Naive B cell (primary cell): ENCODE data around the gene LAGE3. TPM values are rescaled to one million over a fixed set of nuclear protein-coding genes. Genes with fewer than 3 reads are reported as not detected.
"Not testable (repeated sequence)": the region's sequence is repeated elsewhere in the genome, so short reads cannot be mapped to it uniquely, and the experiment has no call there.

Experiments
- ATAC-seq, 2 donors: fragments of 150-1000 bp; cut with Tn5 transposase; 2 replicates each; pipeline ENCODE4 v1.10.0; 2021; ENCODE audit warnings: low read depth in 2 of 2, mild to moderate bottlenecking in 2 of 2, moderate library complexity in 2 of 2
- DNase-seq: peaks from one replicate; pipeline ENCODE4 v3.0.0; 2022
- H3K27ac Mint-ChIP-seq, 6 donors: one replicate each; pipeline ENCODE4 v1.8.0; 2020 to 2022; ENCODE audit warnings: mild to moderate bottlenecking in 6 of 6, mixed read lengths in 6 of 6, moderate library complexity in 5 of 6, inconsistent platforms in 2 of 6
- H3K27me3 Mint-ChIP-seq, 3 donors: one replicate each; pipeline ENCODE4 v1.8.0; 2021 to 2022; ENCODE audit warnings: mixed read lengths in 3 of 3, mild to moderate bottlenecking in 1 of 3
- H3K36me3 Mint-ChIP-seq, 2 donors: one replicate each; pipeline ENCODE4 v1.8.0; 2020 to 2022; ENCODE audit warnings: mixed read lengths in 2 of 2, inconsistent platforms in 1 of 2, mild to moderate bottlenecking in 1 of 2
- H3K4me1 Mint-ChIP-seq, 3 donors: one replicate each; pipeline ENCODE4 v1.8.0; 2020 to 2022; ENCODE audit warnings: mixed read lengths in 3 of 3, inconsistent platforms in 1 of 3, mild to moderate bottlenecking in 1 of 3, moderate library complexity in 1 of 3
- H3K4me3 Mint-ChIP-seq, 8 donors: one replicate each; pipeline ENCODE4 v1.8.0; 2020 to 2022; ENCODE audit warnings: mild to moderate bottlenecking in 8 of 8, mixed read lengths in 8 of 8, moderate library complexity in 8 of 8, inconsistent platforms in 2 of 8
- H3K9me3 Mint-ChIP-seq, 7 donors: one replicate each; pipeline ENCODE4 v1.8.0; 2020 to 2022; ENCODE audit warnings: mixed read lengths in 7 of 7, mild to moderate bottlenecking in 5 of 7, inconsistent platforms in 2 of 7, moderate library complexity in 1 of 7
- polyA plus RNA-seq, 6 donors: library from polyadenylated mRNA; unstranded; fragments of 300-500 nt; fragmentation: Illumina TruSeq; gene quantifications; one replicate each; pipeline ENCODE4 v1.2.3, GENCODE V29; 2021; ENCODE audit warnings: low read depth in 6 of 6

Gene LAGE3
- polyA plus RNA-seq, 6 donors from 2014 or later: 36.4 to 47.6 (median 40.9) TPM

DNA sequence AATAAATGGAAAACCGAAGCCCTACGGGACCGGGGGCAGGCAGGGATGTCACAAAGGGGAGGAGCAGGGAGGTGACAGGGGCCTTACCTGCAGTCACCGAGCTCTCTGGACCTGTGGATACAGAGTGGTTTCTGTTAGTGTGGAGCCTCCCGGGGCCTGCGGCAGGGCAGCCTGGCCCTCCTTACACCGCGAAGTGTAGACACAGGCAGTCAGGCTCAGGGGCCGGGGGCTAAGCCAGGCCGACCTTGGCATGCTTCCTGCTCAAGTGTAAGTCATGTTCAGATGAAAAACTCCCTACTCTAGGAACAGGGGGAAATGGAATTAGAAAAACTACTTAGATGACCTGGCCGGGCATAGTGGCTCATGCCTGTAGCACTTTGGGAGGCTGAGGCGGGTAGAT lies 32.7 kb upstream of the LAGE3 start:
- no peaks in the 10 kb centered on the region for H3K27me3 Mint-ChIP-seq
- peaks cover 15 to 28% (median 20%) of the 10 kb centered on the region in 3 donors for H3K4me1 Mint-ChIP-seq
- no peak for DNase-seq
- H3K36me3 Mint-ChIP-seq: peaks cover 11 to 16% of the 10 kb centered on the region in 2 donors
- no peak overlapping the region for H3K4me3 Mint-ChIP-seq
- no peak for ATAC-seq
- peaks cover 0 to 8% (median 2%) of the 10 kb centered on the region in 7 donors for H3K9me3 Mint-ChIP-seq
- H3K27ac Mint-ChIP-seq: peak overlapping the region in 4 of 6 donors; percentile 0 to 92 (median 72)

DNA sequence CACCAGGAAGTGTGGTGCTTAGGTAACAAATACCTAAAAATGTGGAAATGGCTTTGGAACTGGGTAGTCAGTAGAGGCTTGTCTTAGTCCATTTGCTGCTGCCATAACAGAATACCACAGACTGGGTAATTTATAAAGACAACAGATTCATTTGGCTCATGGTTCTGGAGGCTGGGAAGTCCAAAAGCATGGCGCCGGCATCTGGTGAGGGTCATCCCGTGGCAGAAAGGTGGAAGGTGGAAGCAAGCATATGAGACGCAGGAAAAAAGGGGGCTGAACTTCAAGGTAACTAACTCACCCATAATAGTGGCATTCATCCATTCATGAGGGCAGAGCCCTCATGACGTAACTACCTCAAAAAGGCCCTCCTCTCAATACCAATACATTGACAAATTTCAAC lies 30.4 kb upstream of the LAGE3 start:
- peaks cover 11 to 16% of the 10 kb centered on the region in 2 donors for H3K36me3 Mint-ChIP-seq
- H3K9me3 Mint-ChIP-seq: peaks cover 0 to 8% (median 2%) of the 10 kb centered on the region in 7 donors
- peaks cover 8 to 17% (median 10%) of the 10 kb centered on the region in 3 donors for H3K4me1 Mint-ChIP-seq
- no peak for DNase-seq
- H3K27me3 Mint-ChIP-seq: no peaks in the 10 kb centered on the region
- ATAC-seq: no peak
- no peak overlapping the region for H3K4me3 Mint-ChIP-seq
- no peak overlapping the region for H3K27ac Mint-ChIP-seq

DNA sequence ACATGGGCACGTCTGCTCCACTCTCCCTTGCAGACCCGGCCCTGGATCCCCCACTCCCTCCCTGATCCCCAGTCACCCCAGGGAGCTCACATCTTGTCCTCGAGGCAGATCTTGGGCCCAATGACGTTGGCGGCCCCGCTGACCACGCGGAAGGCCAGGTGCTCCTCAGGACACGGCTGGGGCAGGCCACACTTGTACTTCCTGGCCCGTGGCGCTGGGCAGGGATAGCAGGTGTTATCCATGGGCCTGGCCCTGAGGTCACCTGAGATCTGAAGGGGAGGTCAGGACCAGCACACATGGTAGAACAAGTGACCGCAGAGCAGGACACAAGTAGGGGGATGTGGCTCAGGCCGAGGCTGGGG lies 29.3 kb upstream of the LAGE3 start:
- no peaks in the 10 kb centered on the region for H3K27me3 Mint-ChIP-seq
- H3K4me3 Mint-ChIP-seq: no peak overlapping the region
- H3K36me3 Mint-ChIP-seq: peaks cover 11 to 16% of the 10 kb centered on the region in 2 donors
- H3K4me1 Mint-ChIP-seq: peaks cover under 1 to 10% (median 4%) of the 10 kb centered on the region in 3 donors
- H3K27ac Mint-ChIP-seq: peak overlapping the region in 2 of 6 donors; percentile 63 to 69
- ATAC-seq (no peak), DNase-seq (no peak)
- H3K9me3 Mint-ChIP-seq: peaks cover 0 to 4% (median 2%) of the 10 kb centered on the region in 7 donors

DNA sequence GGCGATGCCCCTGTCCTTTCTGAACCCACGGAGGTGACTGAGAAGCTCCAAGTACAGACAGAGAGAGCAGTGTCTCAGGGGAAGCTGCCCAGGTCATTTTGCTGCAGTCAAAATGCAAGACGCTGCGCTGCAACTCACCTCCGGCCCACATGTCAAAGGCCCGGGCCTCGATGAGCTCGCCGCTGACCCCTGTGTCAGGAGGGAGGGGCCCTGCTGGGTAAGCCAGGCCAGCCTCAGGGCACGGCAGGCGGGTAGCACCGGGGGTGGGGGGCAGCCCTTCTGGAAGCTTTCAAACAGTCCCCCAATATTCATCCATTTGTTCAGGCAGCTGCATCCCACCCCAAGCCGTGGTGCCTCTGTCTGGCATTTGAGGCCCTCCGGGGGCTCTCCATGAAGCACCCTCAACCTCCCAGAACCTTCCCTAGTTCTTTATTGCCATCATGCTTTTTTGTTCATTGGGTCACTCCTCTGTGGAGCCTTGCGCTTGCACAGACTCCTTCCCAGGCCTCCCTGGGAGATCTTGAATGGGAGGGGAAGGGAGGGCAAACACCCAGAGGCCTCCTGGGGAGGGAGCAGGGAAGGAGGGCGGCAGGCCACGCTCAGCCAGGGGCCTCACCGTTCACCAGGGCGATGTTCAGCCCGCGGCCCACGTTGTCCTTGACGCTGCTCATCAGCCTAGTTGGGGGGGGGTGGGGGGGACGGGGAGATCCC lies 28.7 kb upstream of the LAGE3 start:
- Mint-ChIP-seq H3K36me3 (peaks cover 11 to 16% of the 10 kb centered on the region in 2 donors), H3K4me3 (no peak overlapping the region)

DNA sequence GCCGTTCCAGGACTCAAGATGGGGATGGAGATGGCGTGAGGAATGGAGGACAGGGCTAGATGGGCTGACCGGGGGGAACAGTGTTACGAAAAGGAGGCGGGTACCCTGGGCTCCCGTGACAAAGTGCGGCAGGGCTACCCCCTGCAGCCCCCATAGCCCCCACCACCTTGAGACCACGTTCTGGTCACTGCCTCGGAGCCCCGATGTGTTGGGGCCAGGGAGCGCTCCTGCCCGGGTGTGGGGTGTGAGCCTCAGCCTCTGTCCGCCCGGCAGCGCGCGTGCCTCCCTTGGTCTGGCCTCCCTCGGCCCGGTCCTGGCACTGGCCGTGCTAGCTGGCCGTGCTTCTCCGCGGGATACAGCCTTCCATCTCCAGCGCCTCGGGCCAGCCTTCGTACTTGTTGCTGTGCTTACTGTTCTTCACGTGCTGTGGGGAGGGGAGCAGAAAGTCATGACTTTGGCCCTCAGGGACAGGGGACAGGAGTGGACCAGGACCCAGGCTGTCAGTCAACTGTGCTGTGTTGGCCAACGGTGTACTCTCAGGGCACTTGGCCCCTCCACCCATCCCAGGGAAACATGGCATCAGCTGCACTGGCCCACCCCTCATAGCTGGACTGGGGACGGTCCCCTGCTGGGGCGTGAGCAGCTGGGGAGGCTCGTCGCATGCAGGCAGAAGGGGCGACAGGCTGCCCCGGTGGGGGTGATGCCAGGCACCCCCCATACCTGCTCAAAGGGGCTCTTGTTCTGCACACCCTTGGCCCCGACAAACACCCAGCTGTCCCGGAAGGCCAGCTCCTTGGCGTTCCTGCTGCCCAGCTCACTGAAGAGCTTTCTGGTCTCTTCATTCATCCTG lies 27.6 kb upstream of the LAGE3 start:
- peaks cover 0 to 10% (median 4%) of the 10 kb centered on the region in 3 donors for H3K4me1 Mint-ChIP-seq
- DNase-seq (no peak), ATAC-seq (no peak)
- H3K27me3 Mint-ChIP-seq: no peaks in the 10 kb centered on the region
- H3K36me3 Mint-ChIP-seq: peaks cover 11 to 16% of the 10 kb centered on the region in 2 donors
- H3K27ac Mint-ChIP-seq: no peak overlapping the region
- H3K4me3 Mint-ChIP-seq: no peak overlapping the region
- H3K9me3 Mint-ChIP-seq: peaks cover 0 to 4% (median 2%) of the 10 kb centered on the region in 7 donors

More for the DNA sequence above, 28.7 kb upstream of the LAGE3 start:
- Mint-ChIP-seq H3K4me1 (peaks cover 0 to 10% (median 4%) of the 10 kb centered on the region in 3 donors), H3K27ac (no peak overlapping the region), H3K9me3 (peaks cover 0 to 4% (median 2%) of the 10 kb centered on the region in 7 donors), H3K27me3 (no peaks in the 10 kb centered on the region)
- no peak for ATAC-seq
- DNase-seq: no peak

DNA sequence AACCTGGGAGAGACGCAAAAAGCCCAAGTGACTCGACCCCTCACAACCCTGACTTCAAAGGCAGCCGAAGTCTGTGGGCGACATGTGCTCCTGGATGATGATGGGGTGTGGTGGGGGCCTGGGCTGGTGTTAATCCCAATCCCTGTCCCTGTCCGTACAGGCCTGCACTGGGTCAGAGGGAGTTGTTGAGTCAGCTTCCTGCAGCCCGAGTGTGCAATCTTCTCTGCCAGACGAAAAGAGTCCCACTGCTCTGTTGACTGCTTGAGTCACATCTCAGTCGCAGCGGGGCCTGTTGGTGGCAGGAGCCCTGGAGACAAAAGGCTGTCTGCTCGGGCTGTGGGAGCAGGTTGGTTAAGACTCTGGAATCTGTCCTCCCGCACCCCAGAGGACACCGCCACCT lies 26.7 kb upstream of the LAGE3 start:
- ATAC-seq: no peak
- Mint-ChIP-seq H3K27ac (no peak overlapping the region), H3K4me1 (peaks cover 0 to 4% (median 0%) of the 10 kb centered on the region in 3 donors), H3K27me3 (no peaks in the 10 kb centered on the region), H3K4me3 (no peak overlapping the region), H3K9me3 (peaks cover 0 to 4% (median 2%) of the 10 kb centered on the region in 7 donors), H3K36me3 (peaks cover 11 to 16% of the 10 kb centered on the region in 2 donors)
- DNase-seq: no peak

DNA sequence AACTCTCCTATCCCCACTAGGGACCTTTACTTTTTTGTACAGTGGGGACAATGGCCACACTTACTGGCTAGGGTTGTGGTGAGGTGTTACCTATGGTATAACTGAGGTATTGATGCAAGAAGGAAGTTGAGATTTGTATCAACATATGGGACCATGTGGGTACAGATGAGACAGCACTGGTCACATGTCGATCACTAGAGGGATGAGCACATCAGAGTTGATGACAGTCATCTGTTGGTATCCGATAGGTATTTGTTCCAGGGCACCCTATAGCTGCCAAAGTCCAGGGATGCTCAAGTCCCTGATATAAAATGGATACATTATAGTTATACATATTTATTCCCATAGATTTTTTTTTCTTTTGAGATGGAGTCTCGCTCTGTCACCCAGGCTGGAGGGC lies 23.9 kb upstream of the LAGE3 start:
- H3K4me3 Mint-ChIP-seq: no peak overlapping the region
- no peaks in the 10 kb centered on the region for H3K4me1 Mint-ChIP-seq
- DNase-seq: no peak
- H3K9me3 Mint-ChIP-seq: peaks cover 0 to 2% (median 0%) of the 10 kb centered on the region in 7 donors
- H3K27me3 Mint-ChIP-seq: no peaks in the 10 kb centered on the region
- H3K27ac Mint-ChIP-seq: peak overlapping the region in 1 of 6 donors; percentile 36
- no peak for ATAC-seq
- H3K36me3 Mint-ChIP-seq: no peaks in the 10 kb centered on the region

DNA sequence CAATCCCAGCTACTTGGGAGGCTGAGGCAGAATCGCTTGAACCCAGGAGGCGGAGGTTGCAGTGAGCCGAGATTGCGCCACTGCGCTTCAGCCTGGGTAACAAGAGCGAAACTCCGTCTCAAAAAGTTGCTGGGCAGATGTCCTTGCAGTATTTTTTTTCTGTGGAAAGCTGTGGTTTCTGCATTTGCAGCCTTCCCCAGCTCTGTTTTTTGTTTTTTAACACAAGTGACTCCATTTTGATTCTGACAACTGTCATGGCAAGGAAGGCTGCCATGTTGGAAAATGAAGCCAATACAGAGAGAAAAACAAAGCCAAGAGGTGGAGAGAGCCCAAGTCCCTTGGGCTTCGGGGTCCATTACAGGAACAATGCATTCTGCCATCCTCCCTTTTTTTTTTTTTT lies 23.0 kb upstream of the LAGE3 start:
- ATAC-seq (no peak), DNase-seq (no peak)
- no peak overlapping the region for H3K27ac Mint-ChIP-seq
- H3K27me3 Mint-ChIP-seq: no peaks in the 10 kb centered on the region
- peaks cover 0 to 2% (median 0%) of the 10 kb centered on the region in 7 donors for H3K9me3 Mint-ChIP-seq
- no peaks in the 10 kb centered on the region for H3K4me1 Mint-ChIP-seq
- H3K36me3 Mint-ChIP-seq: no peaks in the 10 kb centered on the region
- H3K4me3 Mint-ChIP-seq: no peak overlapping the region

DNA sequence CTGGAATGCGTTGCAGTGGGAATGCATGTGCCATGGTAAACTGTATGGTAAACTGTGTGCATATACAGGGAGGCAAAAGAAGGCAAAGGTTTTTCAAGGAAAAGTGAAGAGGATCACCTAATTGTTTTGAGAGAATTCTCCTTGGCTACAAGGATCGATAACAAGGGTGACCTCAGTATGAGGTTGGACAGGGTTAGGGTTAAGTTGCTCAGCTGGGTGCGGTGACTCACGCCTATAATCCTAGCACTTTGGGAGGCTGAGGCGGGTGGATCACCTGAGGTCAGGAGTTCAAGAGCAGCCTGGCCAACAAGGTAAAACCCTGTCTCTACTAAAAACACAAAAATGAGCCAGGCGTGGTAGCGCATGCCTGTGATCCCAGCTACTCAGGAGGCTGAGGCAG lies 22.3 kb upstream of the LAGE3 start:
- not testable (repeated sequence) for H3K4me1 Mint-ChIP-seq, H3K4me3 Mint-ChIP-seq, ATAC-seq, H3K27me3 Mint-ChIP-seq, DNase-seq, H3K36me3 Mint-ChIP-seq, H3K9me3 Mint-ChIP-seq
- H3K27ac Mint-ChIP-seq: peak overlapping the region in 1 of 6 donors; percentile 14

DNA sequence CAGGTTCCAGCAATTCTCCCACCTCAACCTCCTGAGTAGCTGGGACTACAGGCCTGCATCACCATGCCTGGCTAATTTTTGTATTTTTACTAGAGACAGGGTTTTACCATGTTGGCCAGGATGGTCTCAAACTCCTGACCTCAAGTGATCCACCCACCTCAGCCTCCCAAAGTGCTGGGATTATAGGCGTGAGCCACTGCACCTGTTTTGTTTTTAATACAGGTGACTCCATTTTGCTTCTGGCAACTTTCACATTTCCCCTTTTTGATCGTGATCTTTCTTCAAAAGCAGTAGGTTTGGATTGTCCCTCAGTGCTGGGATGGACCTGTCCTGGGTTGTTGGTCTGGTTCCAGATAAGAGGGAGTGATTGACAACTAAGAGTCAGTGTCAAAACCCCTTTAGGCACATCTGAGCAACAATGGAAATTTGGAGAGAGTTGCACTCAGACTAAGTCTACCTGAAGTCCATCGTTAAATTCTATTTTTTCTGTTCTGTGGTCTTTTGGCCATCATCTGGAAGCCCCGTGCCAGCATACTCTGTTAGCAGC lies 17.6 kb upstream of the LAGE3 start:
- DNase-seq, ATAC-seq, H3K36me3 Mint-ChIP-seq, H3K4me1 Mint-ChIP-seq, H3K27ac Mint-ChIP-seq, H3K9me3 Mint-ChIP-seq, H3K27me3 Mint-ChIP-seq: not testable (repeated sequence)
- H3K4me3 Mint-ChIP-seq: peak overlapping the region in 1 of 8 donors; percentile 29

DNA sequence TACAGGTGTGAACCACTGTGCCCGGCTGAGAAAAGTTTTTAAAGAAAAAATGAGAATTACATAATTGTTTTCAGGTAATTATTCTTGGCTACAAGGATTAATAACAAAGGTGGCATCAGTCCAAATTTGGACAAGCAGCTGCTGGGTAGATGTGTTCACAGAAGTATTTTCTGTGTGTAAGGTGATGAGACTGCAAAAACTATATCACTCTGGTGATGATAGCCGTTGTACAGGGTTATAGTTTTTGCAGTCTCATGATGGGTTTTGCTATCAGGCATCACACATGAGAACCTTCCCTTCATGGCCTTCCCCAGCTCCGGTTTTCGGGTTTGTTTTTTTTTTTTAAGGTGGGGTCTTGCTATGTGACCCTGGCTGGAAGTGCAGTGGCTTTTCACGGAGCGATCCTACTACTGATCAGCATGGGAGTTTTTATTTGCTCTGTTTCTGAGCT lies 16.4 kb upstream of the LAGE3 start:
- H3K27ac Mint-ChIP-seq: no peak overlapping the region
- peaks cover 4 to 8% (median 7%) of the 10 kb centered on the region in 3 donors for H3K4me1 Mint-ChIP-seq
- DNase-seq (no peak), ATAC-seq (no peak)
- no peak overlapping the region for H3K4me3 Mint-ChIP-seq
- H3K36me3 Mint-ChIP-seq: no peaks in the 10 kb centered on the region
- H3K9me3 Mint-ChIP-seq: peaks cover 0 to 3% (median 0%) of the 10 kb centered on the region in 7 donors
- H3K27me3 Mint-ChIP-seq: no peaks in the 10 kb centered on the region

DNA sequence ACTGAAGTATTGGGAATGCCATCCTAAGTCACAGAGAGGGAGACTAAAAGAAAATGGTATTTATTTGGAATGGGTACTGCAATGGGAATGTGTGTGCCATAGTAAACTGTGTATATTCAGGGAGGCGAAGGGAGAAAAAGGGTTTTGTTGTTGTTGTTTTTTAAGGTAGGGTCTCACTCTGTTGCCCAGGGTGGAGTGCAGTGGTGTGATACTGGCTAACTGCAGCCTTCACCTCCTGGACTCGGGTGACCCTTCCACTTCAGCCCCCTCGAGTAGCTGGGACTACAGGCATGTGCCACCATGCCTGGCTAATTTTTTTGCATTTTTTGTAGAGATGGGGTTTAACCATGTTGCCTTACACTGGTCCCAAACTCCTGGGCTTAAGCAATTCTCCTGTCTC lies 15.6 kb upstream of the LAGE3 start:
- peaks cover 7 to 9% (median 9%) of the 10 kb centered on the region in 3 donors for H3K4me1 Mint-ChIP-seq
- DNase-seq (no peak), ATAC-seq (no peak)
- H3K36me3 Mint-ChIP-seq: no peaks in the 10 kb centered on the region
- peak overlapping the region in 2 of 6 donors; percentile 59 to 88 for H3K27ac Mint-ChIP-seq
- no peak overlapping the region for H3K4me3 Mint-ChIP-seq
- no peaks in the 10 kb centered on the region for H3K27me3 Mint-ChIP-seq
- H3K9me3 Mint-ChIP-seq: peaks cover 0 to 3% (median 0%) of the 10 kb centered on the region in 7 donors

DNA sequence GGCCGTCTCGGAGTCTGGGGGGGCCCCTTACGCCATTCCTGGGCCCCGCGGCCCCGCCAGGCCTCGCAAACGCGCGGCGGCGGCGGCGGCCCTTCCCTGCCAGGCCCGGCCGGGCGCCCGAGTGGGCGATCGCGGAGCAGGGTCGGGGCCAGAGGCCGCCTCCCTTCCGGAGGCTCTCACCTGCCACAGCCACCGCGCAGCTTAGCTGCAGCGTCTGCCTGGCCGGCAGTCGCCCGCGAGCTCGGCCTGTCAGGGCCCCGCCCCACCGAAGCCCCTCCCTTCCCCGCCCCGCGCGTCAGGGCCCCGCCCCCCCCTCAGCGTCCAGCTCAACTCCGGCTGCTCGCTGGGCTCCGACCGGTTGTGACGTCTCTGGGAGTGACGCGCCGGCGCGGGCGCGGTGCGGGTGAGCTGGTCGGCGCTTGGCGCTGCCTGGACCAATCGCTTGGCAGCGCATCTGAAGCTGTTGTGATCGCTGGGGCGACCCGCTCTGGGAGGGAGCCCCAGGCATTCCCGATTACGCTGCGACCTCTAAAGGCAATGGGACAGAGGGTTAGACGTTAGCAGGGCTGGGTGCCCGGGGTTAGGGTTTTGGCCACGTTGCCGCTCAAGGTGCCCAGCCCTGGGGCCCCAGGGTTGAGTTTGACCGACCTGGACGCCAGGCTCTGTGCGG lies 11.5 kb upstream of the LAGE3 start, which contains the start of gene SLC10A3:
Gene SLC10A3, minus strand, starts transcription at position 216 of the 670 bp plus-strand sequence. CDS start 1,689 bp downstream, outside the sequence.
- Mint-ChIP-seq H3K4me3 (peak within 1 kb of the TSS; percentile 83 to 94 (median 92)), H3K27ac (peak within 1 kb of the TSS; percentile 84 to 97 (median 95)), H3K4me1 (peaks cover 18 to 29% (median 21%) of the 10 kb centered on the region in 3 donors), H3K9me3 (peaks cover 0 to 3% (median 0%) of the 10 kb centered on the region in 7 donors), H3K36me3 (no peaks in the 10 kb centered on the region), H3K27me3 (no peaks in the 10 kb centered on the region)
- DNase-seq (peak; percentile 84), ATAC-seq (peak; percentile 84 to 86)
